Fibroblast of skin of left biceps (primary cell): Measurements from ENCODE around the gene SYTL3.

Experiments used
- DNase-seq, 2 experiments: peaks; one replicate each; pipeline ENCODE4 v3.0.0-alpha.2; 2013; ENCODE audit warnings: low read depth in 2 of 2

Gene SYTL3

DNA sequence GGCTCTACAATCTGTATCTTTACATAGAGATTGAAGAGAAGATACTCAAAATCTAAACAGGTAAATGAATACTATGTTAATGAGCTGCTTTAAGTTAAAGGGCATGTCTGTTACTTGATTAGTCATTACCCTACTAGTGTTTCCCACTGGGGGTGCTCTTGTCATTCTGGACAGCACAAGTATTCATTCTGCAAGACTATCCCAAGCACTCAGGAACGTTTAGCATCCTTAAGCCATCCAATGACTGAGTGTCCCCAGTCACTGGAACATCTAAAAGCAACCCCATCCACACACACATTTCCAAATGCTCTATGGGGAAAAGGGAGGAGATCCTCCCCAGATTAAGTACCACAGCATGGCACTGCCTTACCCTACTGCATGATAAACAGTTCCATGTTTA, 143.6 kb downstream of the SYTL3 start:
- DNase-seq = no peak

DNA sequence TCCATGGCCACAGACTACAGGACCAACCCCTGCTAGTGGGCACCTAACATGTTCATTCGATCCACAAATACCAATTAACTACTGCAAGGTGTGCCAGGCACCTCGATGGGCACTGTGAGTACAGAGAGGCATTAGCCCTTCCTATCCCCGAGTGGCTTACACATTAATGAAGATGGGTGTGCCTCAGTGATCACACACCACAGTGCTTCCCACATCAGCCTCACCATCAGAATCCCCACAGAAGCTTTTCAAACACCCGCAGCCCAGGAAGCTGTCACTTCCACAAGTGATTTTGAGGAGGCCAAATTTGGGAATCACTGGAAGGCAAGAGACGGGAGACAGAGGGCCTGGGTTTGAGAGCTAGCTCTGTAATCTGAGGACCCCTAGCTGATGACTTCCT, 145.7 kb downstream of the SYTL3 start:
- DNase-seq = no peak

- DNase-seq = no peak
These were observed 146.5 kb downstream of the SYTL3 start for GRCh38 chr6:158796353-158796752.

- DNase-seq = peak; percentile 66 to 67
These were observed 147.8 kb downstream of the SYTL3 start for GRCh38 chr6:158797331-158798310.

- no peak for DNase-seq
These were observed 148.5 kb downstream of the SYTL3 start for GRCh38 chr6:158798311-158798710.

DNA sequence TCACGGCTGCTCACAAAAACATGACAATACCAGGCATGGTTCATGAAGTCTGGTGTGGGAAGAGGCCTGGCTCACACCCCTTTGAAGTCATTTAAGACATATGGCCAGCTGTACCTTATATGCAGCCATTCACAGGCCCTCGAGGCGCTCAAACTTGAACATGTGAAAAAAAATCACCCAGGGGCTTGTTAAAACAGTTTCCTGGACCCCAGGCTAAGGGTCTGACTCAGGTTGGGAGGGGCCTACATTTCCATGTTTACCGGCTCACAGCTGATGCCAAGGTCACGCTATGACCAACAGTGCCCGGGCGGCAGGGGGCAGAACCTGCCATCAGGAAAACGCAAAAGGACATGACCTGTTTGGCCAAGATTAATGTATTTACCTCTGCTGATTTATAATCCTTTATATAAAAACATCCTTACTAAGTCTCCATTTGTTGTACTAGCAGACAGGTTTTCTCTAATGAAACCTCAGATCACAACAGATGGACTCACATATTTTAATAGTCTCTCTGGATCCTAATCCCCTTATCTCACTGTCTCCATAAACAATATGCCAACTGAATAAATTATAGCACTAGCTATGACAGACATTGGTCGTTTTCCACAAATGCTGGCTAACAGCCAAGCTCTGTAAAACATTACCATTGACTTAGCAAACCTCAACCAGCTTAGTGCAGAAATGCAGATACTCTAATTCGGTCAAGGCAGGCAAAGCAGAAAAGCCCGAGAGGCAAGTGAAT, 149.4 kb downstream of the SYTL3 start:
- no peak for DNase-seq

DNA sequence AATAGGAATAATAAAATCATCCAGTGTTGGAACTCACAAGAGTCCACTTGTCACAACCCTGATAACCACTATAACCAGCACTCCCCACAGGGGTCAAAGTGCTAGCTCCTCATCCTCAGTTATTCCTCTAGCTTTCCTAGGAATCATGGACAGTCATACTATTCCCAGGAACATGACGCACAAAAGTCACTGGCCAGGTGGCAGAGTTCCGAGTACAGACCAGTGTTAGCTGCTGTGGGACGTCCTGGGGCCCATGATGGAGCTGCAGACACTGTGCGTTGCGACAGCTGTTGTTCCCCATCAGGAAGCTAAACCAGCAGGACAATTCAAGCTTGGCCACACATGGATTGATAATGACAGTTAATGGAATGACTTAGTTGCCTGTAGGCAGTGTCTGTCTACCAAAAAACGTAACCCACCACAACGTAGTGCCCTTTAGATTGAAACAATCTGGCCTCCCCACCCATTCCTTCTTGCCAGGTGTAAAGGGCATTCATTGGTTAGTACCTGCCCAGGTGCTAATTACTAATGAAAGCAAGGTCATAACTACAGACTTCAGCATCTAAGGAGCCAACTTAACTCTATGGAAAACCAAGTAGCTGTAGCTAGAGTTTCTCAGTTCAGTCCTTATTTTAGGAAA, 151.9 kb downstream of the SYTL3 start:
- DNase-seq = no peak

DNA sequence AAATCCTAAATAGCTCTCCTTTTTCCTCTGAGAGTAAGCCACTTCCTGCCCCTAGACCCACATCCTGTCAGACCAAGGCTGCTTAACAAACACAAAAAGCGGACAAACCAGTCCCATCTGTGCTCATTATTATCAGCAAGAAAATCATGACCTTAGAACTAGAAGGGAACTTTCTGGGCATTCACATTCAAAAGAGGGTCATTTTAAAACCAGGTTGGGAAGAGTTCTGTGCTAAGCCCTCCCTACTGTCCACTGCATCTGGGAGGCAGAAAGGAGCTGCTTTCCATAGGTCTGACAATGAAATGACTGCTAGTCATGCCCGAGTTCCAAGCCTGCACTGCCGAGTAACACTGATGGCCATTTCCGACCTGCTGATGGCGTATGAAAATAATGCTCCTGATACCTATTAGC, 153.9 kb downstream of the SYTL3 start:
- no peak for DNase-seq

GRCh38 chr6:158804207-158804606, 154.4 kb downstream of the SYTL3 start:
- DNase-seq = no peak

GRCh38 chr6:158805698-158806377, 156.0 kb downstream of the SYTL3 start:
- DNase-seq = no peak

DNA sequence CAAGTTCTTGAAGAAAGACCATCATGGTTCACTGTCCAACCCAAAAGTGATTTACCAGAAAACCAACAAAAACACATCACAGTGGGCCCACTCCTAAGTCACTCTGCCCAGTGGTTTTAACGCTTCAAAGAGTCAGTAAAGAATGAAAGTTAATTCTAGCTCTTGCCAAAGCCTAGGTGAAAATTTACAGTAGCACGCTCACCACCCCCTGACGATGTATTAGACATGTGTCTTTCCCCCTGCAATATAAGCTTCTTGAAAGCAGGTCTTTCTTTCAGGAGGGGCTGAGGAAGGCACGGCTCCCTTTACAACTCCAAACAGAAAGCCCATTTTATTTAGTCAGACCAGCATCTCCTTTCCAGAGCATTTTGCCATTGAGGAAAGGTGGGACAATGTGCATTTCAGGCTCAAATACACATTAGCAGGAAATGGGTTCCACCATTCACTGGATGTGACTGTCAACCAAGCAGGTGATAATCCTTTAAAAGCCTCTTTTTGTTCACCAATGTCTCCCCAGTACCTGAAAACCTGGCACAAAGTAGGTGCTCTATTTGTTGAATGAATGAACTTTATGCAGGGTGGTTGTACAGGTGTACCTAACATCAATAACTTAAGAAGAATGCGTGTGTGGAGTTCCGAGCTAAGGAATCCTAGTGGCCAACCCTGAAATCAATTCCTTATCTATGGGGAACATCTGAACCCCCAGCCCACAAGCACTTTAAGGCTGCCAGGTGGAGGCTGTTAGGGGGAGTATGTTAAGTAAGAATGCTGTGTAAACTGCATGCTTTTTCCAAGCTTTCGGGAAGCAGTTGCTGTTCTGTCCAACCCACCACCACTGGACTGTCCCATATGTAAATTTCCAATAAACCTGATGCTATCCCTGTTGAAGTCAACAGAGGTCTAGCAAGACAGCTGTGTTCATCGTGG, 157.9 kb downstream of the SYTL3 start:
- no peak for DNase-seq

DNA sequence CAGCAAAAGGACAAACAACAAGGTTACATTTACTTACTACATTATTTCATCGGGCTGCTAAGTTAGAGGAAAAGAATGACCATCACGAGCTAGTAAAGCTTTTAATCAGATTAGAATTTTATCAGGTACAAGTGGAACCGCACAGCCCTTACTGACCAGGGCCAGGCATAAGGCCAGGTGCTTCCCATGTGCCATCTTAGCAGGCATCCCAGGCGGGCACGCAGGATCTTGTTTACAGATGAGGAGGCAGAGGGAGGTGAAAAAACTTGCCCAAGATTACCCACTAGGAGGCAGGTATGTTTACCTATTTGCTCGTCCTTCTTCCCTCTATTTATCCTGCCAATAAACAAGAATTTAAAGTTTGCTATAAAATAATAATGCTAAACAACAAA, 158.6 kb downstream of the SYTL3 start:
- no peak for DNase-seq

DNA sequence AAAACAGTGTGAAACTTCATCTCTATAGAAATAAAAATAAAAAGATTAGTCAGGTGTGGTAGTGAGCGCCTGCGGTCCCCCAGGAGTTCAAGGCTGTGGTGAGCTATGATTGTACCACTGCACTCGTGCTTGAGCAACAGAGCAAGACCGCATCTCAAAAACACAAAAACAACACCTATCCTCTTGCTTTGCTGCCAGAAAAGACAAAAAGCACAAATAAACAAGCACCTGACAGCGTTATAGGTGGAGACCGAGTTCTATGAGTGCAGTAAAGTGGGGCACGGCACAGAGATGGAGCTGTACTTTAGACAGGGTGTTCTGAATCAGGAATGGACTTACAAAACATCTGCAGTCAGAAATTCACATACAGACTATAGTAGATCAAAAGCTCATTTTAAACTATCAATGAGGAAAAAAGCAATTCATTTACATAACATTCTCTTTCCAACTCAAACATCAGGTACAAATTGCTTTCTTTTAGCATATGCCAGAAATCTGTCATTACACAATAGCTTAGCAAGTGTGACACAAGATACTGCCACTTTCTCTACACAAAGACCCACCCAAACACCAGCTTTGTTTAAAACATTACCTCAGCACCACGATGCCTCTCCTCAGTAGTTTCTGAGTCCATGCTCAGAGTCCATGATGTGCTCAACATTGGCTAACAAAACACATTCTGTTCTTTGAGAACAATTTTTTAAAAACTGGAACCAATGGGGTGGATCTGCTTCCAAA, 159.3 kb downstream of the SYTL3 start:
- DNase-seq = no peak

- DNase-seq = no peak
These were observed 160.6 kb downstream of the SYTL3 start for GRCh38 chr6:158810155-158811095.

DNA sequence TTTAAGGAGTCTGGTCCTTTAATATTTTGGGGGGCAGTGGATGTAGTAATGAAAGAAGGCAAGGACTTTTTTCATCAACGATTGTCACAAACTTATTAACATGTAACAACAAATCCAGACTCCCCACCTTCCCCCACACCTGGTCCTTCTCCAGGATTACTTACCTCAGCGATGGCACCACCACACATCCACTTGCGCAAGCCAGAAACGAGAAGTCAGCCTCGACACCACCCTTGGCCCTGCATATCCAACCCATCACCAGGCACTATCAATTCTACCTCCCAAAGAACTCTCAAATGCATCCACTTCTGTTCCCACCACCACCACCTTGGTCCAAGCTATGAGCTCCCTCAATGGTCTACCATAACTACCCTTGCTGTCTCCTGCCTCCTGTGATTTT, 162.8 kb downstream of the SYTL3 start:
- no peak for DNase-seq

GRCh38 chr6:158813032-158813431, 163.2 kb downstream of the SYTL3 start:
- DNase-seq = no peak
